Trophoblast cell (in vitro differentiated cells and primary cell): ENCODE results near the gene P2RX6.

Experiments
- DNase-seq, 2 donors: peaks; one replicate each; pipeline ENCODE4 v3.0.0-alpha.2; 2016
- H2AFZ ChIP-seq: 2 replicates; pipeline ENCODE4 v1.6.1; 2013; ENCODE audit warnings: low read length, moderate library complexity, mild to moderate bottlenecking; ENCODE audit not compliant: insufficient read depth, poor library complexity
- H2AK5ac ChIP-seq: 2 replicates; pipeline ENCODE4 v1.6.1; 2013; ENCODE audit warnings: mild to moderate bottlenecking, low read length
- H2BK120ac ChIP-seq: 2 replicates; pipeline ENCODE4 v1.6.1; 2013; ENCODE audit warnings: low read length, mild to moderate bottlenecking, moderate library complexity; ENCODE audit not compliant: insufficient read depth, poor library complexity
- H2BK12ac ChIP-seq: 2 replicates; pipeline ENCODE4 v1.6.1; 2013; ENCODE audit warnings: mild to moderate bottlenecking, low read length, moderate library complexity
- H2BK5ac ChIP-seq: 2 replicates; pipeline ENCODE4 v1.6.1; 2013; ENCODE audit warnings: low read length, low read depth, moderate library complexity, mild to moderate bottlenecking; ENCODE audit not compliant: poor library complexity
- H3K14ac ChIP-seq: 2 replicates; pipeline ENCODE4 v1.6.1; 2013; ENCODE audit warnings: mild to moderate bottlenecking, low read length
- H3K18ac ChIP-seq: 2 replicates; pipeline ENCODE4 v1.6.1; 2013; ENCODE audit warnings: mild to moderate bottlenecking, low read length
- H3K23ac ChIP-seq: 2 replicates; pipeline ENCODE4 v1.6.1; 2013; ENCODE audit warnings: low read length
- H3K27ac ChIP-seq: 2 replicates; pipeline ENCODE4 v1.5.1; 2013; ENCODE audit warnings: low read depth, mild to moderate bottlenecking, inconsistent platforms, low read length, moderate library complexity
- H3K27me3 ChIP-seq: 2 replicates; pipeline ENCODE4 v1.6.1; 2013; ENCODE audit warnings: inconsistent platforms, mild to moderate bottlenecking, low read length, moderate library complexity; ENCODE audit not compliant: insufficient read depth
- H3K36me3 ChIP-seq, 2 experiments: 1 replicate in 1 of 2; 2 replicates in 1 of 2; pipeline ENCODE4 v1.6.1; 2013; ENCODE audit warnings: low read length in 2 of 2, mild to moderate bottlenecking in 2 of 2, moderate library complexity in 1 of 2; ENCODE audit not compliant: insufficient read depth in 2 of 2, control insufficient read depth in 1 of 2
- H3K4ac ChIP-seq: 2 replicates; pipeline ENCODE4 v1.6.1; 2013; ENCODE audit warnings: low read depth, mild to moderate bottlenecking, low read length, moderate library complexity
- H3K4me1 ChIP-seq, 2 experiments: 1 replicate in 1 of 2; 2 replicates in 1 of 2; pipeline ENCODE4 v1.6.1; 2013; ENCODE audit warnings: low read length in 2 of 2, mild to moderate bottlenecking in 2 of 2, moderate library complexity in 1 of 2; ENCODE audit not compliant: insufficient read depth in 2 of 2, control insufficient read depth in 1 of 2
- H3K4me2 ChIP-seq: 2 replicates; pipeline ENCODE4 v1.6.1; 2013; ENCODE audit warnings: inconsistent platforms, mild to moderate bottlenecking, low read length, moderate library complexity
- H3K4me3 ChIP-seq: 2 replicates; pipeline ENCODE4 v1.5.1; 2013; ENCODE audit warnings: mild to moderate bottlenecking, low read depth, low read length, inconsistent platforms
- H3K79me1 ChIP-seq: one replicate; pipeline ENCODE4 v1.6.1; 2013; ENCODE audit warnings: low read length
- H3K79me2 ChIP-seq: 2 replicates; pipeline ENCODE4 v1.6.1; 2013; ENCODE audit warnings: low read length, mild to moderate bottlenecking; ENCODE audit not compliant: control insufficient read depth, insufficient read depth, poor library complexity
- H3K9ac ChIP-seq: 2 replicates; pipeline ENCODE4 v1.6.1; 2013; ENCODE audit warnings: mild to moderate bottlenecking, low read length
- H3K9me3 ChIP-seq: 2 replicates; pipeline ENCODE4 v1.6.1; 2013; ENCODE audit warnings: low read depth, mild to moderate bottlenecking, control low read depth, inconsistent platforms, low read length; ENCODE audit not compliant: insufficient read depth
- H4K12ac ChIP-seq: 2 replicates; pipeline ENCODE4 v1.6.1; 2013; ENCODE audit warnings: low read depth, mild to moderate bottlenecking, low read length, moderate library complexity
- H4K8ac ChIP-seq: 2 replicates; pipeline ENCODE4 v1.6.1; 2013; ENCODE audit warnings: low read depth, mild to moderate bottlenecking, low read length, moderate library complexity
- H4K91ac ChIP-seq: one replicate; pipeline ENCODE4 v1.6.1; 2013; ENCODE audit warnings: low read depth, mild to moderate bottlenecking, low read length, moderate library complexity
- WGBS: extraction: QIAGEN DNeasy Blood & Tissue Kit; methylation state at CpG from one replicate; pipeline ENCODE4 v1.1.7; 2013; ENCODE audit warnings: missing lambda C conversion rate; ENCODE audit not compliant: insufficient read length, insufficient coverage; ENCODE audit errors: extremely low coverage; 5-methylcytosine and 5-hydroxymethylcytosine counted together

The P2RX6 gene

DNA sequence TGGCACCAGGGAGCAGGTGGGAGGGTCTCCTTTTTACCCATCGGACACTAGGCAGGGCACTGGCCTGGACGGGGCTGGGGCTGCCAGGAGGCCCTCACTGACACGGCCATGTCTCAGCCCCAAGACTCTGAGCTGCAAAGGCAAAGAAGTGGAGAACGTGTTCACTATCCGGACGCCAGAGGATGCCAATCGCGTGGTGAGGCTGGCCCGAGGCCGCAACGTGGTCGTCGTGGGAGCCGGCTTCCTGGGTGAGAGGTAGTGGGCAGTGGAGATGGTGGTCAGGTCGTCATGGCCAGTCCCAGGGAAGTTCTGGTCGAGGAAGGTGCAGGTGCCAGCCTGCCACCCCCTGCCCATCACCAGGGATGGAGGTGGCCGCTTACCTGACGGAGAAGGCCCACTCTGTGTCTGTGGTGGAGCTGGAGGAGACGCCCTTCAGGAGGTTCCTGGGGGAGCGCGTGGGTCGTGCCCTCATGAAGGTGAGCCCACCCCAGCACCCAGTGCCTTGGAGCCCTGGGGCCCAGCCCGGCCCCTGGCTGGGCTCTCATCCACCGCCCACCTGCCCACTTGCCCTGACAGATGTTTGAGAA, 38.6 kb upstream of the P2RX6 start:
- H3K79me2 ChIP-seq, result no peaks in the 10 kb centered on the region
- no peak overlapping the region for H3K27ac ChIP-seq
- no peak overlapping the region for H4K12ac ChIP-seq
- H3K79me1 ChIP-seq, result no peaks in the 10 kb centered on the region
- H4K8ac ChIP-seq, result no peak overlapping the region
- H3K14ac ChIP-seq, result no peak overlapping the region
- no peak overlapping the region for H3K9ac ChIP-seq
- no peak overlapping the region for H2AFZ ChIP-seq
- H3K36me3 ChIP-seq, result no peaks in the 10 kb centered on the region
- no peak overlapping the region for H2BK120ac ChIP-seq
- H3K23ac ChIP-seq, result no peak overlapping the region
- no peak overlapping the region for H3K4me3 ChIP-seq
- H3K27me3 ChIP-seq, result no peaks in the 10 kb centered on the region
- no peak overlapping the region for H3K4me2 ChIP-seq
- H2BK5ac ChIP-seq, result no peak overlapping the region
- no CpG with 5 or more reads among the region's 24 CpGs for WGBS
- no peak overlapping the region for H2AK5ac ChIP-seq
- DNase-seq, result no peak
- peaks cover 7 to 13% of the 10 kb centered on the region in 2 experiments for H3K4me1 ChIP-seq
- no peak overlapping the region for H3K18ac ChIP-seq
- H4K91ac ChIP-seq, result no peak overlapping the region
- H2BK12ac ChIP-seq, result no peak overlapping the region
- H3K4ac ChIP-seq, result no peak overlapping the region
- H3K9me3 ChIP-seq, result peaks cover 18% of the 10 kb centered on the region

DNA sequence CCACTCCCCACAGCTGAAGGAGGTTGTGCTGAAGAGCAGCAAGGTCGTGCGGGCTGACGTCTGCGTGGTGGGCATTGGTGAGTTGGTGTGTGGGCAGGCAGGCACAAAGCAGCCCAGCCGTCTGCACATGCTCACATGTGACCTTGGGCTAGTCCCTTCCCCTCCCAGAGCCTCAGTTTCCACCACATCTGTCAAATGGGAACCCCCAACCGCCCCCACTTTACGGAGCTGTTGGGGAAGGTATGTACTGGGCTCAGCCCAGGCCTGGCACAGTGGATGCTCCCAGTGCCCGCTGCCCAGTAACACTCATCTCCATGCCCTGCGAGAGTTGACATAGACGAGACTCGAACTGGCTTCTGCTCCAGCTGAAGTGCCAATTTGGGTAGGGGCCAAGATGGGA, 37.9 kb upstream of the P2RX6 start:
- Histone ChIP-seq H2AFZ (no peak overlapping the region), H3K9me3 (peaks cover 18% of the 10 kb centered on the region), H3K27me3 (no peaks in the 10 kb centered on the region), H4K91ac (no peak overlapping the region), H3K36me3 (no peaks in the 10 kb centered on the region), H2BK12ac (no peak overlapping the region), H2BK120ac (no peak overlapping the region), H2BK5ac (no peak overlapping the region), H3K79me2 (peaks cover 2% of the 10 kb centered on the region), H3K4me1 (peaks cover 7 to 16% of the 10 kb centered on the region in 2 experiments), H3K4me2 (no peak overlapping the region), H3K9ac (no peak overlapping the region), H2AK5ac (no peak overlapping the region), H4K12ac (no peak overlapping the region), H3K79me1 (peaks cover 5% of the 10 kb centered on the region), H3K14ac (no peak overlapping the region), H3K27ac (no peak overlapping the region), H3K4ac (no peak overlapping the region), H3K18ac (no peak overlapping the region), H3K23ac (no peak overlapping the region), H4K8ac (no peak overlapping the region), H3K4me3 (no peak overlapping the region)
- WGBS, result no CpG with 5 or more reads among the region's 11 CpGs
- no peak for DNase-seq

DNA sequence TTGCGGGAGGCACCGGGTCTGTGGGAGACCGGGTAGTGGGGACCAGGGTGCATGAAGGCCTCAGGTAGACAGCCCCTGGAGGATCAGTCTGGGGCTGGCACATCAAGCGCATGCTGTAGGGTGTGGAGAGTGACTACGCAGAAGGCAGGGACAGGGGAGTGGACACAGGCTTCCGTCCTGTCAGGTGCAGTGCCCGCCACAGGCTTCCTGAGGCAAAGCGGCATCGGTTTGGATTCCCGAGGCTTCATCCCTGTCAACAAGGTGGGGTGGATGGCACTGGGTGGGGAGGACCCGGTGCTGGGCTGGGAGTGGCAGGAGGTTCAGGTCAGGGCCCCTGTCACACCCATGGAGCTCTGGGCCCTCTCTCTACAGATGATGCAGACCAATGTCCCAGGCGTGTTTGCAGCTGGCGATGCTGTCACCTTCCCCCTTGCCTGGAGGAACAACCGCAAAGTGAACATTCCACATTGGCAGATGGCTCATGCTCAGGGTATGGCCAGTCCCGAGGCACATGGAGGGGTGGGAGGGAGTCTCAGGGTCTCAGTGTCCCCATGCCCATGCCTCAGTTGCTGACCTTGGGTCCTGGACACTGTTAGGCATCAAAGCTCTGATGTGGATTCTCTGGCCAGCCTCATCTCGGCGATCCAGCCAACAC, 37.3 kb upstream of the P2RX6 start:
- Histone ChIP-seq H3K9me3 (peaks cover 18% of the 10 kb centered on the region), H3K27ac (no peak overlapping the region), H3K79me2 (peaks cover 7% of the 10 kb centered on the region), H3K27me3 (no peaks in the 10 kb centered on the region), H3K79me1 (peaks cover 8% of the 10 kb centered on the region), H4K12ac (no peak overlapping the region), H3K4me3 (no peak overlapping the region), H3K23ac (no peak overlapping the region), H3K36me3 (no peaks in the 10 kb centered on the region), H2BK120ac (no peak overlapping the region), H3K4me2 (no peak overlapping the region), H4K91ac (no peak overlapping the region), H2BK5ac (no peak overlapping the region), H3K18ac (no peak overlapping the region), H2AK5ac (no peak overlapping the region), H2AFZ (no peak overlapping the region), H4K8ac (no peak overlapping the region), H3K9ac (no peak overlapping the region), H2BK12ac (no peak overlapping the region), H3K14ac (no peak overlapping the region), H3K4me1 (peaks cover 7 to 16% of the 10 kb centered on the region in 2 experiments), H3K4ac (no peak overlapping the region)
- DNase-seq, result peak; percentile 45 to 64
- no CpG with 5 or more reads among the region's 17 CpGs for WGBS

DNA sequence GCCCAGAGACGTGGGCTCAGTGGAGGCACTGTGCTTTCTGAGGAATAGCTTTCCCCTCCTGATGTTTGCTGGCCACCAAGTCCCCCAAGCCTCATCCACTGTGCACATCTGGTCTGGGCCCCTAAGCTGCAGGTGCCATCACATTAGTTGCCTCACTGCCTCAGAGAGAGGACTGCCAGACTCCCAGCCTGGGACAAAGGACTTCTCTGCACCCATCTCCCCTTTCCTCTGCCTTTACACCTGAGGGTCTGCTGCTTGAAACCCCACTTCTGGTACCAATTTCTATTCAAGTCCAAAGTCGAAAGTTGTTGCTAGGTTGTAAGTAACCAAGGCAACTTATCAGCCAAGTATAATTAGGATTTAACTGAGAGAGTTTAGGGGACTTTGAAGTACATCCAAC, 36.5 kb upstream of the P2RX6 start:
- Histone ChIP-seq H4K91ac (no peak overlapping the region), H3K36me3 (peaks cover 0 to 1% of the 10 kb centered on the region in 2 experiments), H3K79me2 (peaks cover 8% of the 10 kb centered on the region), H3K27me3 (no peaks in the 10 kb centered on the region), H3K23ac (no peak overlapping the region), H3K4me3 (no peak overlapping the region), H3K18ac (no peak overlapping the region), H2AFZ (no peak overlapping the region), H4K12ac (no peak overlapping the region), H3K27ac (no peak overlapping the region), H3K14ac (no peak overlapping the region), H4K8ac (no peak overlapping the region), H3K4me2 (no peak overlapping the region), H3K4me1 (peaks cover 5 to 18% of the 10 kb centered on the region in 2 experiments), H2BK12ac (no peak overlapping the region), H3K4ac (no peak overlapping the region), H3K9ac (no peak overlapping the region), H2BK120ac (no peak overlapping the region), H2BK5ac (no peak overlapping the region), H3K79me1 (peaks cover 8% of the 10 kb centered on the region), H2AK5ac (no peak overlapping the region), H3K9me3 (peaks cover 18% of the 10 kb centered on the region)
- DNase-seq, result no peak
- no CpG with 5 or more reads among the region's 2 CpGs for WGBS
